Nasal cavity respiratory epithelium epithelial cell of viscerocranial mucosa (primary cell): ENCODE measurements around the gene MEF2B. TPM values are rescaled to one million over a fixed set of nuclear protein-coding genes. Genes with fewer than 3 reads are reported as not detected.

Experiments used
- total RNA-seq: library from RNA; depleted of rRNA; stranded (reverse); fragments of >200 nt; gene quantifications from 2 replicates; pipeline ENCODE4 v1.2.3, GENCODE V29; 2014

MEF2B gene
- total RNA-seq, result 0.14 and 0.34 TPM in 2 replicates

GRCh38 chr19:19170053-19170872, at the start of gene MEF2B:
Gene MEF2B (minus strand): TSS chr19:19170263. CDS start chr19:19150735, 19,528 bp downstream.

DNA sequence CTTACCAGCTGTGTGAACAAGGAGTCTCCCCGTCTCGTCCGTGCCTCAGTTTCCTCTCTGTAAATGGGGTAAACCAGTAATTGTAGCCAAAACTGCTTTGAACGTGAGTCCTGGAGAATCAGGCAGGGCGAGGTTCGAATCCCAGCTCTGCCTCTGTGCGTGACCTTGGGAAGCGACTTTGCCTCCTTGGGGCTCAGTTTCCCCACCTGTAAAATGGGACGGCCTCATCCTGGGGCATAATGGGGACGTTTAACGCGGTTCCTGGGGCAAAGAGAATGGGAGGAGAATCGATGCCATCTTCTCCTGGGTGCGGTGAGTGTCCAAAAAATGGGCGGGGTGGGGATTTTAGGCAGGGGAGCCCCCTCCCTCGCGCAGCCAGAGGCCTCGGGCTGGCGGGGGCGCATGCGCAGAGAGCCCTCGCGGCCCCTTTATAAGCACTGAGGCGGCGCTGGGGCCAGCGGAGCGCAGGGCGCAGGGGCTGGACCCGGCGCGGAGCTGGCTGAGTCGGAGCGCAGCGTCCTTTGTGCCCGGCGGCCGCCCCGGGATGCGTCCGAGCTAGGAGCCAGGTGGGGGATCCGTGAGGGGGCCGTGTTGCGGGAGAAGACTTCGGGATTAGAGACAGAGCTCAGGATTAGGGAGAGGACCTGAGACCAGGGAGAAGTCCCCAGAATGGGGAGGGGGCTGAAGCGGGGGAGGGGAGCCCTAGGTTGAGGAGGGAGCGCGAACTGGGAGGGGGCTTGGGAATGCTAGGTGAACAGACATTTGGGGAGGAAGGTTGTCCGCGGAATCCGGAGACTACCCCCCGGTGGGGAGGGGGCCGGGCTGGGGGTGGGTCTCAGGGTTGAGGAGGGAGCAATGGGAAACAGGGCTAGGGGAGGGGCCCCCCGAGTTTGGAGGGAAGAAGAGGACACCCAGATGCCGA, 41.7 kb upstream of the MEF2B start, which contains the start of gene NCAN:
TSS of gene NCAN (plus strand) at position 460 of the 922 bp plus-strand sequence. CDS start 4,996 bp downstream, outside the sequence.

DNA sequence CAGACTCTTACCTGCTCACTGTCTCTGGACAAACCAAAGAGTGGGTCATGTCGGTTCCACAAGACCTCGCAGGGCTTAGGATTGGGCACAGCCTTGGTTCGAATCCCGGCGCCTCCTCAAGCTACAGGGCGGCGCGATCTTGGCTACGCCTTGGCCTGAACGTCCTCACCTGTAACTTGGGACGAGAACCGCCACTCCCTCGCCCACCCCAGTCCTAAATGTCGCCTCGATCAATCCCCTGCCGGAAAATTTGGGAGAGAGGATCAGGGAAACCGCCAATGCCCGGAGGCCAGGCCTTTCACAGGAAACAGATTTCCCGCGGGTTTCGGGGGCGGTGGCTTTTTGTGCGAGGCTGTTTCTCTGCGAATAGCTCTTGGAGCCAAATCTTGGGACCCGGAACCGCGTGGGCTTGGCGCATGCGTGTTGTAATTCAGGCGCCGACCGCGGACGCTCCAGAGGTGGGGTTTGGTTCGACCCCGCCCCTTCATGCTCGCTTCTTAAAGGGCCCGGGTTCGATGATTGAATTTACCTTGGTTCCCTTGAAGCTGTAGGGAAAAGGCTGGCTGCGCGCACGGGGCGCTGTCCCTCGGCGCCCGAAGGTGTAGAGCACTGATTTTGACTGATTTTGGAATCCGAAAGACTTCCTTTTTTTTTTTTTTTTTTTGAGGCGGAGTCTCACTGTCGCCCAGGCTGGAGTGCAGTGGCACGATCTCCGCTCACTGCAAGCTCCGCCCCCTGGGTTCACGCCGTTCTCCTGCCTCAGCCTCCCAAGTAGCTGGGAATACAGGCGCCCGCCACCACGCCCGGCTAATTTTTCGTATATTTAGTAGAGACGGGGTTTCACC, 33.2 kb upstream of the MEF2B start, which contains the start of gene NR2C2AP:
TSS of gene NR2C2AP (minus strand) at position 403 of the 845 bp plus-strand sequence. CDS start at position 49, 354 bp downstream.

GRCh38 chr19:19192078-19192882, 22.2 kb upstream of the MEF2B start, which contains the start of the genes BORCS8 and RFXANK:
Gene BORCS8 (minus strand): TSS chr19:19192152. CDS start chr19:19192117, 35 bp downstream.
Gene RFXANK (plus strand): TSS chr19:19192258. CDS start chr19:19193947, 1,689 bp downstream.

GRCh38 chr19:19138109-19138981, 31.7 kb downstream of the MEF2B start, which contains the start of gene TMEM161A:
Gene TMEM161A (minus strand): TSS chr19:19138478. CDS start chr19:19138428, 50 bp downstream.

Other genes starting within 250 kb of the MEF2B start
- gene HOMER3, start 229.0 kb downstream of the MEF2B start, total RNA-seq, result 48.5 and 126 TPM in 2 replicates
- gene SUGP2, start 136.7 kb downstream of the MEF2B start, total RNA-seq, result 19.8 and 38.9 TPM in 2 replicates
- 44.4 and 60.5 TPM in 2 replicates for gene ARMC6, start 136.7 kb downstream of the MEF2B start, total RNA-seq
- gene SLC25A42, start 106.3 kb downstream of the MEF2B start, total RNA-seq, result 1.0 and 2.6 TPM in 2 replicates
- 30.8 and 36.6 TPM in 2 replicates for gene TMEM161A, start 31.8 kb downstream of the MEF2B start, total RNA-seq
- gene BORCS8, start 21.9 kb upstream of the MEF2B start, total RNA-seq, result 9.0 and 10.6 TPM in 2 replicates
- 46.8 and 56.9 TPM in 2 replicates for gene RFXANK, start 22.0 kb upstream of the MEF2B start, total RNA-seq
- gene NR2C2AP, start 33.2 kb upstream of the MEF2B start, total RNA-seq, result 16.6 and 34.9 TPM in 2 replicates
- gene NCAN, start 41.7 kb upstream of the MEF2B start, total RNA-seq, result under 0.01 TPM in 1 of 2 replicates, not detected in the other
- not detected in 2 replicates for gene TM6SF2, start 103.0 kb upstream of the MEF2B start, total RNA-seq
- gene SUGP1, start 150.2 kb upstream of the MEF2B start, total RNA-seq, result 17.1 and 24.5 TPM in 2 replicates
- gene MAU2, start 150.6 kb upstream of the MEF2B start, total RNA-seq, result 15.7 and 33.1 TPM in 2 replicates
- gene GATAD2A, start 235.4 kb upstream of the MEF2B start, total RNA-seq, result 45.1 and 101 TPM in 2 replicates